ENCODE results near the gene SNX32. TPM values are rescaled to one million over a fixed set of nuclear protein-coding genes. Genes with fewer than 3 reads are reported as not detected.

Gene SNX32
- total RNA-seq, 2 donors from 2014 or later: 1.5 to 4.3 TPM

GRCh38 chr11:65894034-65894591 is 60.4 kb downstream of the SNX32 start:
- peaks cover 47% of the 10 kb centered on the region for H3K27me3 Mint-ChIP-seq (ENCODE audit: insufficient read depth)

GRCh38 chr11:65895482-65895981 is 61.8 kb downstream of the SNX32 start:
- TF ChIP-seq CTCF (conservative IDR thresholded peaks at IDR 0.05): no peak
- H3K4me1 Mint-ChIP-seq: peaks cover 11% of the 10 kb centered on the region
- no peak overlapping the region for H3K27ac ChIP-seq (ENCODE audit: low read depth, low read length)
- H3K36me3 Mint-ChIP-seq (ENCODE audit: low read depth): no peaks in the 10 kb centered on the region
- no peak overlapping the region for H3K27ac Mint-ChIP-seq
- no peak overlapping the region for H3K4me3 Mint-ChIP-seq
- no peaks in the 10 kb centered on the region for H3K4me1 ChIP-seq (ENCODE audit: control insufficient read depth, insufficient read depth, low read length)
- H3K9me3 ChIP-seq (ENCODE audit: control insufficient read depth, low read length): no peaks in the 10 kb centered on the region
- H3K27me3 ChIP-seq (ENCODE audit: control insufficient read depth, insufficient read depth, low read length, poor library complexity, severe bottlenecking): peaks cover 25% of the 10 kb centered on the region
- no peak overlapping the region for H3K9ac ChIP-seq (ENCODE audit: extremely low read depth, low read length, poor library complexity, severe bottlenecking)
- no peaks in the 10 kb centered on the region for H3K36me3 ChIP-seq (ENCODE audit: control insufficient read depth, insufficient read depth, low read length)
- 89% methylated on average over 5 of the region's 5 CpGs; no CpG with 5 or more reads in 1 of the 2 experiments for WGBS, 2 experiments (ENCODE audit: insufficient coverage in 1 of 2, insufficient read length in 1 of 2)
- no peak for DNase-seq
- no peak overlapping the region for H3K4me3 ChIP-seq (ENCODE audit: low read length)
- H3K9me3 Mint-ChIP-seq: no peaks in the 10 kb centered on the region
- peaks cover 46% of the 10 kb centered on the region for H3K27me3 Mint-ChIP-seq (ENCODE audit: insufficient read depth)

More at GRCh38 chr11:65894034-65894591, 60.4 kb downstream of the SNX32 start:
- no peak for TF ChIP-seq CTCF (conservative IDR thresholded peaks at IDR 0.05)
- Mint-ChIP-seq H3K27ac (no peak overlapping the region), H3K36me3 (ENCODE audit: low read depth) (no peaks in the 10 kb centered on the region), H3K9me3 (no peaks in the 10 kb centered on the region), H3K4me3 (no peak overlapping the region), H3K4me1 (peaks cover 21% of the 10 kb centered on the region)
- H3K27me3 ChIP-seq (ENCODE audit: control insufficient read depth, insufficient read depth, low read length, poor library complexity, severe bottlenecking): peaks cover 12% of the 10 kb centered on the region
- H3K27ac ChIP-seq (ENCODE audit: low read depth, low read length): no peak overlapping the region
- H3K9me3 ChIP-seq (ENCODE audit: control insufficient read depth, low read length): no peaks in the 10 kb centered on the region
- H3K4me1 ChIP-seq (ENCODE audit: control insufficient read depth, insufficient read depth, low read length): no peaks in the 10 kb centered on the region
- no peaks in the 10 kb centered on the region for H3K36me3 ChIP-seq (ENCODE audit: control insufficient read depth, insufficient read depth, low read length)
- WGBS, 2 experiments (ENCODE audit: insufficient coverage in 1 of 2, insufficient read length in 1 of 2): 90 to 93% methylated on average over 6 to 16 of the region's 16 CpGs
- no peak for DNase-seq
- H3K9ac ChIP-seq (ENCODE audit: extremely low read depth, low read length, poor library complexity, severe bottlenecking): no peak overlapping the region
- no peak overlapping the region for H3K4me3 ChIP-seq (ENCODE audit: low read length)

- no peak overlapping the region for H3K27ac ChIP-seq (ENCODE audit: low read depth, low read length)
- no peak overlapping the region for H3K9ac ChIP-seq (ENCODE audit: extremely low read depth, low read length, poor library complexity, severe bottlenecking)
- DNase-seq: no peak
- Mint-ChIP-seq H3K4me1 (peaks cover 11% of the 10 kb centered on the region), H3K36me3 (ENCODE audit: low read depth) (no peaks in the 10 kb centered on the region), H3K27me3 (ENCODE audit: insufficient read depth) (peaks cover 54% of the 10 kb centered on the region), H3K4me3 (no peak overlapping the region), H3K9me3 (no peaks in the 10 kb centered on the region), H3K27ac (no peak overlapping the region)
- peaks cover 33% of the 10 kb centered on the region for H3K27me3 ChIP-seq (ENCODE audit: control insufficient read depth, insufficient read depth, low read length, poor library complexity, severe bottlenecking)
- H3K4me1 ChIP-seq (ENCODE audit: control insufficient read depth, insufficient read depth, low read length): no peaks in the 10 kb centered on the region
- no peaks in the 10 kb centered on the region for H3K9me3 ChIP-seq (ENCODE audit: control insufficient read depth, low read length)
- WGBS, 2 experiments (ENCODE audit: insufficient coverage in 1 of 2, insufficient read length in 1 of 2): 89 to 98% methylated on average over 10 to 14 of the region's 14 CpGs
- no peaks in the 10 kb centered on the region for H3K36me3 ChIP-seq (ENCODE audit: control insufficient read depth, insufficient read depth, low read length)
- H3K4me3 ChIP-seq (ENCODE audit: low read length): no peak overlapping the region
- no peak for TF ChIP-seq CTCF (conservative IDR thresholded peaks at IDR 0.05)
Observed at GRCh38 chr11:65896034-65896999, 62.6 kb downstream of the SNX32 start.
